OCI-LY1 (cell line): ENCODE results near the gene B3GLCT.

Experiments used
- EZH2 ChIP-seq: fragments of 200-600 bp; sonication (generic), shearing (Covaris generic); IDR thresholded peaks from 2 replicates; pipeline ENCODE4 v1.8.0; 2017; ENCODE audit warnings: borderline replicate concordance, mixed run types, mild to moderate bottlenecking, antibody characterized with exemption, low read length, moderate library complexity, mixed read lengths
- TF ChIP-seq, protein P1 (sequence below): fragments of 200-600 bp; sonication (generic), shearing (Covaris generic); IDR thresholded peaks from 2 replicates; pipeline ENCODE4 v1.5.1; 2017; ENCODE audit warnings: mild to moderate bottlenecking, antibody characterized with exemption, low read length, moderate library complexity, mixed read lengths

DNA sequence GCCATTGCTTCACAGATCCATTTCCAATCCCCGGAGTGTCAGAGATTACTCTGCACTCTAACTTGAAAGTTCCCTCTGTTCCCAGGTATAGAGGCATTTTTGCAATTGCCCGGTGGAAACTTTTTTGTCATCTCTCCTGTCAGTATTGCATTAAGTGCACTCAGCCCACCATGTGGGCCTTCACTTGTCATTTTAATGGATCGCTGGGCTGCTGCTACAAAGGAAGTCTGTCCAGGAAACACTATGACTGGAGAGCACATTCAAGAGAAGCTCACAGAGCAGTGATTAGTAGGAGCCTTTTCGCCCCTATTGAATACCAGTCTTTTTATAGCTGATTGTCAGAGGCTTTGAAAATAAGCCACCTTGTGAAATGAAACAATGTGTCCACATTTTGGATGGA, 180.9 kb downstream of the B3GLCT start:
- TF ChIP-seq, protein P1, sequence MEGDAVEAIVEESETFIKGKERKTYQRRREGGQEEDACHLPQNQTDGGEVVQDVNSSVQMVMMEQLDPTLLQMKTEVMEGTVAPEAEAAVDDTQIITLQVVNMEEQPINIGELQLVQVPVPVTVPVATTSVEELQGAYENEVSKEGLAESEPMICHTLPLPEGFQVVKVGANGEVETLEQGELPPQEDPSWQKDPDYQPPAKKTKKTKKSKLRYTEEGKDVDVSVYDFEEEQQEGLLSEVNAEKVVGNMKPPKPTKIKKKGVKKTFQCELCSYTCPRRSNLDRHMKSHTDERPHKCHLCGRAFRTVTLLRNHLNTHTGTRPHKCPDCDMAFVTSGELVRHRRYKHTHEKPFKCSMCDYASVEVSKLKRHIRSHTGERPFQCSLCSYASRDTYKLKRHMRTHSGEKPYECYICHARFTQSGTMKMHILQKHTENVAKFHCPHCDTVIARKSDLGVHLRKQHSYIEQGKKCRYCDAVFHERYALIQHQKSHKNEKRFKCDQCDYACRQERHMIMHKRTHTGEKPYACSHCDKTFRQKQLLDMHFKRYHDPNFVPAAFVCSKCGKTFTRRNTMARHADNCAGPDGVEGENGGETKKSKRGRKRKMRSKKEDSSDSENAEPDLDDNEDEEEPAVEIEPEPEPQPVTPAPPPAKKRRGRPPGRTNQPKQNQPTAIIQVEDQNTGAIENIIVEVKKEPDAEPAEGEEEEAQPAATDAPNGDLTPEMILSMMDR, result no peak
- no peak for TF ChIP-seq EZH2
